GOT3 (cell line): ENCODE measurements around the gene ADARB2.

Experiments used
- DNase-seq: peaks from one replicate; lab custom pipeline; 2025; ENCODE audit warnings: mixed read lengths; lab: John Stamatoyannopoulos, UW

The ADARB2 gene

DNA sequence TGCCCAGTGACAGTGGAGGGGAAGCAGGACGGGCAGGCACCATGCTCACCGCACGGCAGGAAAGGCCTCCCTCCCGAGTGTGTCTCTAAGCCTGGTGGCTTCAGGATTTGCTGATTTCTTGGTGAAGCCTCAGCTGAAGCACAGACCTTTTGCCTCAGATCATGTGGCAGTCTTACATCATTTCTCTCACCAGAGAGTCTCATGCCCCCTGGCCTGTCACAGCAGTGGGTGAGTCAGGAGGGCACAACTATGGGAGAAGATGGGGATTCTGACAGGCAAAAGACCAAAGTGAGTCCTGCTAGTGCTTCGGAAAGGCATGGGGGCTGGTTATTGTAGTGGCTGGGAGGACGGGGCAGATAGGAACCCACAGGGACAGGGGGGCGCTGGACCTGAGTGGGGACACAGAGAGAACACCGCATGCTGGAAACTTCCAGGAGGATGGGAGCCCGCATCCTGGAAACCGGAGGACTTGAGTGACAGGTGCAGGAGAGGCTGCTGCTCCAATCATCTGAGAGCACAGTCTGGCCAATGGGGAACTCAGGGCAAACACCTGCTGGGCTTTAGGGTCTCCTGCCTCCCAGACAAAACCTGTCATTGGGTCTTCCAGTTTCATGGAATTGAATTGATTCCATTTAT, 166.8 kb downstream of the ADARB2 start:
- DNase-seq, result no peak

DNA sequence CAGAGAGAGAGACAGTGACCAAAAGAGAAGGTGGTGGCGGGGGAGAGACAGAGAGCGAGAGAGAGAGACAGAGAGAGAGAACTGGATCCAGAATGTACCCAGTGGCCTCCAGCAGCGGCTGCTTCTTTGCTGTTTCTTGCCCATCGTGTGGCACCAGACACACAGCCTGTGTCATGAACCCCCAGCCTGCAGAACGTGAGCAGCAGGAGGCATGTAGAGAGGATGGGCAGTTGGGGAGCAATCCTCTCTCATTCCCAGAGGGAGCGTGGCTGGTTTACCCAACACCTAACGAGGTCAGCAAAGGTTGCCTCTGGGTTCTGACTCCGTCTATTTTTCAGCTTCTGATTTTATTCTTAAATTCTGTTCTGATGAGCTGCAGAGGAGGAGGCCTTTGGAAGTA, 168.1 kb downstream of the ADARB2 start:
- DNase-seq, result no peak

- no peak for DNase-seq
Observed at GRCh38 chr10:1567742-1568495, 169.4 kb downstream of the ADARB2 start.

DNA sequence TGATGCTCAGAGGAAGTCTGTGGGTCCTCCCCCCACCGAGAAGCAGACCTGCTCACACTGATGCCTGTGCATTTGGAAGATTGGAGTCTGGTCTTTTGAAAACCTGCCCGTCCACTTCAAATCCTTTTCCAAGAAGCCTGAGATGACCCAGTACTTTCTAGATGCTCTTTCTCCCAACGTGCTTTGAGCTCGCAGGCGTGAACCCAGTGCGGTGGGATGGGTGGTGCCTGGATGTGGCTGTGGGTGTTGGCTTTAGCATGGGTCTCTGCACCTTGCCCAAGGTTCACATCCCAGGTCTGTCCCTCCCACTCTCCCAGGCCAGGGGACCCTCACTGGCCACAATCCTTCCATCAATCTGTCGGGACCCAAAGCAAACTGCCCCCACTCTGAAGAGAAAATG, 170.2 kb downstream of the ADARB2 start:
- no peak for DNase-seq

DNA sequence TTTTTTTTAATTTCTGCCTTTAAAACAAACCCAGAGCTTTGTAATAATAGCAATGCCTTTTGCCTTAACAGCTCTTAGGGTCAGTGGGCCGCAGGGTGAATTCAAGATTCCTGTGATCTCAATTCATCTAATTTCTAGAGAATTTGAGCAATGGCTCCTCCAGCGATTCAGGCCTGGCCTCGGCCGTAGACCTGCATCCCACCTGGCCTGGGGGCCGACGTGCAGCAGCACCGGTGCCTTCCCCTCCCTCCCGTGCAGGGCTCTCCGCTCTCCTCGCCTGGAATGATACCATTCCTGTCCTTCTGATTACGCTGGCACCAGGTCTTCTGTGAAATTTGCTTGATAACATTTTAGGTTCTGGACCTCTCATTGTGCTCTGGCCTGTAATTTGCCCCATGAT, 172.5 kb downstream of the ADARB2 start:
- DNase-seq, result no peak

- DNase-seq, result no peak
Observed at GRCh38 chr10:1563028-1563427, 174.3 kb downstream of the ADARB2 start.

- DNase-seq, result no peak
Observed at GRCh38 chr10:1561731-1562337, 175.5 kb downstream of the ADARB2 start.

DNA sequence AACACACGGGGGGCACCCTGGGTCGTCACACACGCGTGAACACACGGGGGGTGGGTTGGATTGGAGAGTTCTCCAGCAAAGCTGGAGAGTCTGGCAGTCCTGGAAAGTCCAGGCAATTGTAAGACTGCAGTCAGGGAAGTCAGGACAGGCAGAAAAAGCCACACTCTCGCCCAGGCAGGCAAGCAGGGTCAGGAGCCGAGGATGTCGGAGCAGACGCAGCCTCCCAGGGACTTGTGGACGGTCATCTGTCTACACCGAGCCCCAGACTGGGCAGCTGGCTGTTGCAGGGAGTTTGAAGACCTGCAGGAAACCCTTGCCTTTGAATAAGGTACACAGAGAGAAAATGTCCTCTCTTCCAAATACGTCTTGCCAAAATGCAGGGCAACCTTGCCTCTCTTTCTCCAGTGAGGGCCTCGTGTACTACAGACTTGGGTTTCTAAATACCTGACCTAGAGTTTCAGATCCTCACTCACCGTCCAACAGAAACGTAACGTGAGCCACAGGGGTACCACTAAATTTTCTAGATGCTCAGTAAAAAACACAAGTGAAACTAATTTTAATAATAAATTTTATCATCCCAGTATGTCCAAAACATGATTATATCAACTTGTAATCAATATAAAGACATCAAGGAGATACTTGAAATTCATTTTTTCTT, 176.7 kb downstream of the ADARB2 start:
- no peak for DNase-seq

DNA sequence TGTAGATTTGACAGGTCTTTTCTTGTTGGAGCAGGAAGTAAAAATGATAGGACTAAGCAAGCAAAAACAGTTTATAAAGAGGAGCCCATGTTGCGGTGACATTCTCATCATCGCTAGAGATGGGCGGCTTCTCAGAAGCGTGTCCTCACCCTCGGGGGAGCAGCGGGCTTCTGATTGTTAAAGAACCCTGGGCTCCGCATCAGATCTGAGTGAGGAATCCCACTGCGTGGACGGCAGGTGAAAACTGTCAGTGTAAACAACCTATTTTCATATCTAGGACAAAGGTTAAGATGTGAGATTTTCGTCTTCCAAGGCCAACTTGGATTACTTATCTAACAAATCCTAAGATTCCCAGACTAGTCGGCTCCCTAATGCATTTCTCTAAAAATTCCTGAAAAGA, 177.6 kb downstream of the ADARB2 start:
- DNase-seq, result no peak

DNA sequence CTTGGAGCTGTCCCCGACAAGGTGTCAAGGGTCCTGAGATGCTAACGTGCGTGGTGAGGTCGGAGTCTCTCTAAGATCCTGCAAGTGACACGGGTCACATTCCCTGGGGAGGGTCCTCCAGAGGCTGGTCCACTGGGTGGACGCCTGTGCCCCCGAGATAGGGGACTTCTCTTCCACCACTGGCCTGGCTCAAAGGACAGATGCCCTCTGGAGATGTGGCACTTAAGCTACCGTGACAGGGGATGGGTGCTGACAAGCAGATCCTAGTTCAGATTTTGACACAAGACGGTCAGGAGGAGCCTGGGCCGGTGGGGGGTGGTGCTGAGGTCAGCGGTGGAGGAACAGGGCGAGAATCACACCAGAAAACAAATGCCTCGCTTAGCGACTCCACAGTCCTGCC, 178.0 kb downstream of the ADARB2 start:
- DNase-seq, result no peak

DNA sequence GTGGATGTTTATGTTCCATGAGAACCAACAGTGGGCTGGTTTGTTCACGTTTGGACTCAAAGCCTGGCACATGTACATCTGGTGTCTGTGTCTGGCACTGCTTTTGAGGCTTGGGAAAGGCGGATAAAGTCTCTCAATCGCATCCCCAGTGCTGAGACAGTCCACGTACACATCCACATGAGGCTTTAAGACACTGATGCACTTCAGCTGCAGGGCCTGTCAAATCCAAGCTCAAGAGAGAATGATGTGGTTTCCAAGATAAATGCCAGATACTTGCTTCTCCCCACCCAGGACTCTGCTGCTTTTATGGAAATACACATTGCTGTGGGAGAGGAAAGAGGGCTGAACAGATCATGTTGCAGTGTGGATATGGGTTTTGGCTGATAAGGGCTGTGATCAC, 178.4 kb downstream of the ADARB2 start:
- no peak for DNase-seq

- no peak for DNase-seq
Observed at GRCh38 chr10:1557081-1557480, 180.2 kb downstream of the ADARB2 start.

DNA sequence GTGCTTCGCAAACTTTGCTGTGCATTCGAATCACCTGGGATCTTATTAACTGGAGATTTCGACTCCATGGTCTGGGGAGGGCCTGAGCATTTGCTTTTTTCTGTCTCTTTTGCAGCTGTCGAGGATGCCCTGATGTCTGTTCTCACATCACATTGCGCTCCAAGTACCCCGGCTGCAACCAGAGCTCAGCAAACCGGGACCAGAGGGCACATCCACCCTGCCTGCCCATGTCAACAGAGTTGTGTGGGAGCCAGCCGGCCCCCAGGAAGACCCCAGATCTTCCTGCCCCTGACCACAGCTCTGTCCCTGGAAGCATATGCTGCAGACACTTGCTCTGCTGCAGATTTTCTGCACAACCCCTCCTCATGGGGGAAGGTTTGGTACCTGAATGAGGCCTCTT, 180.8 kb downstream of the ADARB2 start:
- no peak for DNase-seq

DNA sequence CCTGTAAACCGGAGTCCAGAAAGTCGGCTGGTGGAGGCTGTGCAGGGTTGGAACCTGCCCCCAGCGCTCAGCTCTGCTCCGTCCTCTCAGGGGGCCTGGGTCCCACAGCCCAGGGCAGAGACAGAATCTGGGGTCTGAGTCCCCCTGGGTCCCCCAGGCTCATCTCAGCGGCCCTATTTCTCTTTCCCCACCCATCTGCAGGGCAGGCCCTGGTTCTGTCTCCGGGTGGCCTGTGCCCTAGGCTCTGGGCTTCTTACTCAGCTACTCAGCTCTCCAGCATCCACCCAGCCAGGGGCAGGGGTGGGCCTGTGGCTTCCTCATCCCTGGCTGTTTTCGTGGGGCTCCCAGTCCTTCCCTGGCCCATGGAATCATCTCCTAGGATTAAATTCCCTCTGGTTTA, 183.4 kb downstream of the ADARB2 start:
- no peak for DNase-seq

- DNase-seq, result no peak
Observed at GRCh38 chr10:1552881-1553670, 184.2 kb downstream of the ADARB2 start.

DNA sequence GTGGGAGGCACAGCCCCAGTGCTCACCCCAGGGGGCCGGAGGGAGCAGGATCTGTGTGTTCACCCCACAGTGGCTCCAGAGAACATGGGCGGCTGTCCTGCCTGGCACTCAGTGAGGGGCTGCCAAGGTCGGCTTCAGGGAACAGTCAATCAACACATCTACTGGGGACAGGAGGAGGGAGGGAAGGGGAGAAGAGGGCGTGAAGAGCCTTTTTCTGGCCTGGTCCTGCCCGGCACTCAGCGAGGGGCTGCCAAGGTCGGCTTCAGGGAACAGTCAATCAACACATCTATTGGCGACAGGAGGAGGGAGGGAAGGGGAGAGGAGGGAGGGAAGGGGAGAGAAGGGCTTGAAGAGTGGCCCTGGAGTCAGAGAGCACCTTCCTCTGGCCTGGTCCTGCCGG, 184.9 kb downstream of the ADARB2 start:
- no peak for DNase-seq

GRCh38 chr10:1551636-1552338, 185.5 kb downstream of the ADARB2 start:
- DNase-seq, result no peak

- DNase-seq, result no peak
Observed at GRCh38 chr10:1550616-1551015, 186.7 kb downstream of the ADARB2 start.

GRCh38 chr10:1550291-1550595, 187.1 kb downstream of the ADARB2 start:
- DNase-seq, result no peak

- DNase-seq, result no peak
Observed at GRCh38 chr10:1549591-1550290, 187.6 kb downstream of the ADARB2 start.

DNA sequence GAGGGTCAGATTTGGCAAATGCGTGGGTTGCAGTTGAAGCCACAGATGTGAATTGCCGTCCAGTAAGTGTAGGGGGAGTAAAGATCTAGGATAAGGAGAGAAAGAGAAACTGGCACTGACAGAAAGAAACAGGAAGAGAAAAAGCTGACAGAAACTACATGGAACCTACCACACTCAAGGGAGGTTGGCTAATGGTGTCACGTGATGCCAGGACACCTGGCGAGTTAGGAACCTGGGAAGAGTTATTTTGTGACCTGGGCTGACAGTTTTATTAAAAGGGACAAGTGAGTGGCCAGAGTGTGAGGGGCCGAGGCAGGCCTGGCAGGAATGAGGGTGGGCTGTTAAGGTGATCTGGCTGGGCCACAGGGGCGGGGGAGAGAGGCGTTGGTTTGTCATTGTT, 188.7 kb downstream of the ADARB2 start:
- DNase-seq, result no peak
